Cerebellar cortex (tissue), 1 donor: ENCODE measurements around the gene RASD2.
"Not testable (repeated sequence)": the region's sequence is repeated elsewhere in the genome, so short reads cannot be mapped to it uniquely, and the experiment has no call there.

Source experiments
- DNase-seq: peaks from one replicate; pipeline ENCODE4 v3.0.0-alpha.2; 2015; ENCODE audit warnings: low spot score

Gene RASD2, protein sequence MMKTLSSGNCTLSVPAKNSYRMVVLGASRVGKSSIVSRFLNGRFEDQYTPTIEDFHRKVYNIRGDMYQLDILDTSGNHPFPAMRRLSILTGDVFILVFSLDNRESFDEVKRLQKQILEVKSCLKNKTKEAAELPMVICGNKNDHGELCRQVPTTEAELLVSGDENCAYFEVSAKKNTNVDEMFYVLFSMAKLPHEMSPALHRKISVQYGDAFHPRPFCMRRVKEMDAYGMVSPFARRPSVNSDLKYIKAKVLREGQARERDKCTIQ

DNA sequence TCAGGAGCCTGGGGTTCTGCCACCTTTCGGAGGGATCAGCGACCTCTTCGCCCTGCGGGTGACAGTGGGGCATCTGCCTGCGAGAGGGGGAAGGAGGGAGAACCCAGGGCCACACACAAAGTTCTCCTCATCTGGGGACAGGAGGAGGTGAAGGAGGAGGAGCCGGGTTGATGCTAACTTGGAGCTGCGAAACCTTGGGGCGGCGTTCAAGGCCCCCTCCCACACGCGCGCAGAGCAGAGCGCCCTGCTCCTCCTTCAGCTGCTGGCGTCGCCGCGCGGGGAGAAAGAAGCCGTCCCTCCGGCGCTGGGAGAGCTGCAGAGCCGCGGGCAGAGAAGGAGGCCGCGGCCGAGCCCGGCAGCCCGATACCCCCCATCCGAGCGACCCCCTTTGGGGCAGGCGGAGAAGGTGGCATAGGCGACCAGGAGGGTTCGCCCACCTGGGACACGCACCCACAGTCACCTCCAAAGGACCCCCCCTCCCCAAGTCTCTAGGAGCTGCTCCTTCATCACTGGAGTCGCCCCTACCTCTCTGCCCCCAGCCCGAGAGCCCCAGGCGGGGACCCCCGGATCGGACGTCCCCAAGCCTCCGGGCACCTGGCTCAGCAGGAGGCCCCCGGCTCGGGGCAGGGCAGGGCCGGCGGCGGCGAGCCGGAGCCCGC is at the start of gene RASD2:
Gene RASD2, plus strand, starts transcription at position 237 of the 659 bp plus-strand sequence. CDS start 5,979 bp downstream, outside the sequence.
- no peak for DNase-seq

DNA sequence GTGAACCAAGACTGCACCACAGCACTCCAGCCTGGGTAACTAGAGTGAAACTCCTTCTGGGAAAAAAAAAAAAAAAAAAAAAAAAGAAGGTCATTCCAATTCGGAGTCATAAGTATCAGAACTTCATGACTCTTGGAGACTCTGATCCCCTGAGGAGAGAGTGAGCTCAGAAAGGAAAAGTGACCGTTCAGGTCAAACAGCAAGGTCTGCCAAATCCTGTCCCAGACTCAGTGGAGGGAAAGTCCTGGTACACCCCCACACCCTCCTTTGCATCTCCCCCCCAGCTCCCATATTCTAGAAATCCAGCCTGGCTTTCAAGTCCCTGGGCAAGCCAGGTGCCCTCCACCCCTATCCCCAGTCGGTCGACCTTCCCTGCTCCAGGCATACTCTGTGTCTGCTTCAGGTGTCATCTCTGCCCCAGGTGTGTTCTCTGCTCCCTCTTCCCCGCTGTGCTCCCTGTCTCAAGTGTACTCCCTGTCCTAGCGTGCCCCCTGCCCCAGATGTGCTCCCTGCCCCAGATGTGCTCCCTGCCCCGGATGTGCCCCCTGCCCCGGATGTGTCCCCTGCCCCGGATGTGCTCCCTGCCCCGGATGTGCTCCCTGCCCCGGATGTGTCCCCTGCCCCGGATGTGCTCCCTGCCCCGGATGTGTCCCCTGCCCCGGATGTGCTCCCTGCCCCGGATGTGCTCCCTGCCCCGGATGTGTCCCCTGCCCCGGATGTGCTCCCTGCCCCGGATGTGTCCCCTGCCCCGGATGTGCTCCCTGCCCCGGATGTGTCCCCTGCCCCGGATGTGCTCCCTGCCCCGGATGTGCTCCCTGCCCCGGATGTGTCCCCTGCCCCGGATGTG is 49.3 kb upstream of the RASD2 start:
- not testable (repeated sequence) for DNase-seq

DNA sequence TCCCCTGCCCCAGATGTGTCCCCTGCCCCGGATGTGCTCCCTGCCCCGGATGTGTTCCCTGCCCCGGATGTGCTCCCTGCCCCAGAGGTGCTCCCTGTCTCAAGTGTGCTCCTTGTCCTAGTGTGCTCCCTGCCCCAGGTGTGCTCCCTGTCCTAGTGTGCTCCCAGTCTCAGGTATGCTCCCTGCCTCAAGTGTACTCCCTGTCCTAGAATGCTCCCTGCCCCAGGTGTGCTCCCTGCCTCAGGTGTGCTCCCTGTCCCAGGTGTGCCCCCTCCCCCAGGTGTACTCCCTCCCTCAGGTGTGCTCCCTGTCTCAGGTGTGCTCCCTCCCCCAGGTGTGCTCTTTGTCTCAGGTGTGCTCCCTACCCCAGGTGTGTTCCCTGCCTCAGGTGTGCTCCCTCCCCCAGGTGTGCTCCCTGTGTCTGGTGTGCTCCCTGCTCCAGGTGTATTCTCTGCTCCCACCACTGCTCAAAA is 48.7 kb upstream of the RASD2 start:
- no peak for DNase-seq

DNA sequence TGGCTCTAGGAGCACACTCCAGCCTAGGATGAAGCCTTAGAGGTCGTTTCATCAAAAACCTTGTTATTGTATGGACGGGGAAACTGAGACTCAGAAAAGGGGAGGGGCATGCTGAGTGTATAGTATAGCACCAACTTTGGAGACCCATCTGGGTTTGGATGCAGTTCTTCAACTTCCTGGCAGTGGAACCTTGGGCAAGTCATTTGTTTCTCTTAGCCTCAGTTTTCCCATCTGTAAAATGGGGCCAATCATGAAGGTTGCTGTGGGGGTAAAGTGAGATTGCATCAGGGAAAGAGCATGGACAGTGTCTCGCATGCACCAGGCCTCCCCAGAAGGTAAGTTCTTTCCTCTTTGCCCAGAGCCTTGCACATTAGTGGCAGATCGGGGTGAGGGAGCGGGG is 47.6 kb upstream of the RASD2 start:
- no peak for DNase-seq

DNA sequence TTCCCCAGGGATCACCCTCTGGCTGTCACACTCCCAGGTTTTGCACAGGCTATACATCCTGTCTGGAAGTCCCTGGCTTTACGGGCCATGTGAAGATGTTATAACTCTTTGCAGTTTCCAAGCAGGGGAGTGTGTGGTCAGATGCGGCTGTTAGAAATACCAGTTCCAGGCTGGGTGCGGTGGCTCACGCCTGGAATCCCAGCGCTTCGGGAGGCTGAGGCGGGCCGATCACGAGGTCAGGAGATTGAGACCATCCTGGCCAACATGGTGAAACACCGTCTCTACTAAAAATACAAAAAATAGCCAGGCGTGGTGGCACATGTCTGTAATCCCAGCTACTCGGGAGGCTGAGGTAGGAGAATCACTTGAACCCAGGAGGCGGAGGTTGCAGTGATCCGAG is 44.9 kb upstream of the RASD2 start:
- DNase-seq: not testable (repeated sequence)

DNA sequence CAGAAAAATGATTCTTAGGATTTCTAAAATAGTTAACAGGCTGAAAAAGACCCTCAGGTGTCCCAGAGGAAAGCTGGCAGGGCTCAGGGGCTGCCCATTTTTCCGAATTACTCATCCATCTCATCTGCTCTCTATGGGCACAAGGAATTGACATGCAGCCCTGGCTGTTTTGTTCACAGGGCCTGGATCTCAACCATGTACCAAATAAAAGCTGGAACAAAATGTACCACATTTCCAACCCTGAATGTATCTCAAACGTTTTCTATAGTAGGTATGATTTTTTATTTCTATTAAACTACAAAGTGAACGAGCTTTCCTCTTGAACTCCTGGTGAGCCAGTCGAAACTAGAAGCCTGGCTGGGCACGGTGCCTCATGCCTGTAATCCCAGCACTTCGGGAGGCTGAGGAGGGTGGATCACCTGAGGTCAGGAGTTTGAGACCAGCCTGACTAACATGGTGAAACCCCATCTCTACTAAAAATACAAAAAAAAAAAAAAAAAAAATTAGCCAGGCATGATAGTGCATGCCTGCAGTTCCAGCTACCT is 43.8 kb upstream of the RASD2 start:
- no peak for DNase-seq

DNA sequence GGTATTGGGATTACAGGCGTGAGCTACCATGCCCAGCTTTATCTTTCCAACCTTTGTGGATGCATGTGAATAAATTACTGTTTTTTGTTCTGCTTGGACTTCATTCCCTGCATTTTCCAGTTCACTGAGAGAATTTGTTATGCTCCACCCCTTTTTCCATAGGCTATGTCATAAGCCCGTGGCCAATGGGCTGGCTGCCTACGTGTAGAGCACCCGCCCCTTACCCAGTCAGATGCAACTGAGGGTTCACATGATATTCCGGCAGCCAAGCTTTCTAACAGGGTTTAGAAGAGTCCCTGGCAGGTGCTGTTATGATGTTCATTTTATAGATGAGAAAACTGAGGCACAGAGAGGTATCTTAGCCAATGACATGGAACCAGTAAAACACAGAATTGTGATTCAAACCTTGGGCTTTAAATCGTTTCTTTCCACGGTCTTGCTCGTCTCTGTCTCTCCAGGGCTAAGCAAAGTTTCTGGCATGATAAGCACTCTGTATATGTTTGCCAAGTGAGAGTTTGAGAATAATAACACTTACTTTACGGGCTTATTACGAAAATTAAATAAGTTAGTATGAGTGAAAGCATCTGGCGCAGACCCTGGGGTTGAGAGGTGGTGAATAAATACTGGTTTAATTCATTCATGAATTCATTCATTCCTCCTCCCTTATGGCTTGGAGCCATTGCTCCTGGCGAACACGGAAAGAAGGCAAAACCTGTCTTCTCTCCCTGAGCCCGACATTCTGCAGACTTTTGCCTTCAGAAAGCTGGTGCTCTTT is 42.4 kb upstream of the RASD2 start:
- DNase-seq: no peak

DNA sequence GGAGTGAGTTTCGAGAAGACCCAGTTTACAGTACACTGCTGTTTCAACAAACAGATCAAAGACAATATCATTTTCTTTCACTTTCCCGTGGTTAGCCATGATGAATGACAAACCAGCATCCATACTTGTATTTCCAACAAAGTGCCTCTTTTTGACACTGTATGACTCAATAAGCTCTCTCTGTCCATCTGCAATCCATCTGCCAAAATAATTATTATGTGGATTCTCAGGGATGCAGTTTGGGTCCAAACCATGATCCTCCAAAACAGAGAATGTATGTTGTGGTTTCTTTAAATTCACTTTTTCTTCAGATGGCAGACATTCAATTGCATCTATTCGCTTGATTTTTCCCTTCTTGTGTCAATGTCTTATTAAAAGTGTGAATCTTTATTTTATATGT is 37.8 kb upstream of the RASD2 start:
- DNase-seq: no peak

DNA sequence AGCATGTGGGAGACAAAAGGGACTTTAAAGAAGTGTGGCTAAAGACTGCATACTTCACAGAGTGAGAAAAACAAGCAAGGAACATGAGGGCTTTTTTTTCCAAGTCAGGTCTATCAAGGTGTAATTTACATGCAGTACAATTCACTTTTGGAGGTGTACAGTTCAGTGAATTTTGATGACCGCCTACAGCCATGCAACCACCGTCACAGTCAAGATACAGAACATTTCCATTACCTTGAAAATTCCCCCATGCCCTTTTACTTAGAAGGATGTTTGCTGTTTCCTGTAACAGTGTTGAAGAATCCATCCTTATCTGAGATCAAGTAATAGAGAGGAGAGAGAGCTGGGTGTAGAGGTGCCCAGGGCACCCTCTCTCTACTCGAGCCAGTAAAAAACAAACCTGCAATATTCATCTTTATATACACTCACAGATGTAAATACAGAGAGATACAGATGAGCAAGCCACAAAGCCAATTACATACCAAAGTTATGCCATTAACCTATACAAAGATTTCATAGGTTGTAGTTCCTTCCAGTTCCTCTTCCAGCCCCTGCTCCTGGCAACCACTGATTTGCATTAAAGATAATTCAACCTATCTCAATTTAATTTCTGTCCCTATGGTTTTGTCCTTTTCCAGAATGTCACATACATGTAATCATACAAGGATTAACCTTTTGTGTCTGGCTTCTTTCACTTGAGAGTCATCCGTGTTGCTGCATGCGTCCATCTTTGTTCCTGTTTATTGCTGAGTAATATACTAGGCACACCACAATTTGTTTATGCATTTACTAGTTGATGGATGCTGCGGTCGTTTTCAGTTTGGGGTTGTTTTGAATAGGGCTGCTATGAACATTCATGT is 35.0 kb upstream of the RASD2 start:
- DNase-seq: no peak

DNA sequence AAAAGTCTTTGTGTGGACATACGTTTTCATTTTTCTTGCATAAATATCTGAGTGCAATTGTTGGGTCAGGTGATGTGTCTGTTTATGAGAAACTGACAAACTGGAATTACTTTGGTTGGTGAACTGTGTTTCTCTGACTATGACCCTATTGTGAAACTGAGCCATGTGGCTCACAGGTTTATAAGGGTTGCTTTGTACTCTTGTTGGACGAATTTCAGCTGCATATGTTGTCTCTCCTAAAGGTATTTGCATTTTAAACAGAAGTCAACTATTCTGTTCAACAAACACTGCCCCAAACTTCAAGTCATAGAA is 34.4 kb upstream of the RASD2 start:
- DNase-seq: no peak

DNA sequence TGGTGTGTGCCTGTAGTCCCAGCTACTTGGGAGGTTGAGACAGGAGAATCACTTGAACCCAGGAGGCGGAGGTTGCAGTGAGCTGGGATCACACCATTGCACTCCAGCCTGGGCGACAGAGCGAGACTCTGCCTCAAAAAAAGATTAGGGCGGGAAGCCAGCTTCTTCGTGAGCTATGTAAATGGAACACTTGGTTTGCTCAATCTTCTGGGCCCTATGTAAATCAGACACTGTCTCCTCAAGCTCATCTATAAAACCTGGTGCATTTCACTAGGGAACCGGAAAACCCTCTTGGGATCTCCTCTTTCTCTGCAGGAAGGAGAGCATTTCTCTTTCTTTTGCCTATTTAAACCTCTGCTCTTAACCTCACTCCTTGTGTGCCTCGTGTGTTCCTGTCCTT is 32.8 kb upstream of the RASD2 start:
- not testable (repeated sequence) for DNase-seq

DNA sequence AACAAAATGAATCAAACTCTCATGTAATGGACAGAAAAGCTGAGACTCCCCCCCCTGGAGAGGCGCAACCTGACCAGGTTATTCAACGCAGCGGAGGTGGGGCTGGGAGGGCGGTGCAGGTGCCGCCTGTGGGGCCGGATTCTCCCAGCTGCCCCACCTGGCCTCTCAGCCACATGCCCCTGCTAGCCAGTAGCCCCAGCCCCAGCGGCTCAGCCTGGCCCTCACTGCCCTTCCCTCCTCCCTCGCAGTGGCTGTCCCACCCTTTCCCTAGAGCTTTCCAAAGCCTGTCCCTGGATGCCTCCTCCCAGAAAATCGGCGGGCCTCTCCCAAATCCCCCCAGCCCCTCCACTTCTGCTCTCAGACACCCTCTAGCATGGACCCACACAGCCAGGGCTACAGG is 31.2 kb upstream of the RASD2 start:
- no peak for DNase-seq

DNA sequence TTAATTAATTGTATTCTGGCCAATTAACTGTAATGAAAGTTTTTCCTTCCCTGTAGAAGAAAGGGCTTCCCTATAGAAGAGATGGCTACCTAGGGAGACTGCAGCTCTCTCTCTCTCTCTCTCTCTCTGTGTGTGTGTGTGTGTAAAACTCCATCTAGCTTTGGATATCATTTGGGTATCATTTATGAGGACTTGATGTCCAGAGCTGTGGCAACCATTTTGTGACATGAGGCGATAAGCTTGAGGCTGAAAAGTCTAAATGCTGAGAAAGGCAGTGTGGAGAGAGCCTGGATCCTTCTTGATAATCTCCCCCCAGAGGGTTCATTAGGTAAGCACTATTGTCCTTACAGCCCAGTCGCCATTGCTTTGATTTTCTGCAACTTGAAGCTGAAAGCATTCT is 30.7 kb upstream of the RASD2 start:
- no peak for DNase-seq

DNA sequence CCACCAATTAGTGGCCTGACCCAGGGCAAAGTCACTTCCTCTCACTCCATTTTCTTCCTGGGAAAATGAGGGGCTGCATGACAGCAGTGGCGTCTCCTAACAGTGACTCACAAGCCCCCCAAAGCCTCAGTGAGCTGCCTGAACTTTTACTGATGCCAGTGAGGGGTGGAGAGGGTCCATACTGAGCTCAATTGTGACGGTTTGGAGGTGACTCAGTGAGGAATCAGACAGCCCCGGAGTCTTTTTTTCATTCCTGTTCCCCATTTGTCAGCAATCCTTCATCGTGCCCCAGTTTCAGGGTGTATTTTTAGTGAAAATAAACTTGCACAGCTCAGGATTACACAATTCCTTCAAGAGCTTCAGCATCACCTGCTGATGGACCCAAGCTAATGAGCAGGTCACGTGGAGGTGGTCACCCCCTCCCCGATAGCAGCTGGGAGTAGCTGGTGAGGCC is 30.1 kb upstream of the RASD2 start:
- DNase-seq: no peak

DNA sequence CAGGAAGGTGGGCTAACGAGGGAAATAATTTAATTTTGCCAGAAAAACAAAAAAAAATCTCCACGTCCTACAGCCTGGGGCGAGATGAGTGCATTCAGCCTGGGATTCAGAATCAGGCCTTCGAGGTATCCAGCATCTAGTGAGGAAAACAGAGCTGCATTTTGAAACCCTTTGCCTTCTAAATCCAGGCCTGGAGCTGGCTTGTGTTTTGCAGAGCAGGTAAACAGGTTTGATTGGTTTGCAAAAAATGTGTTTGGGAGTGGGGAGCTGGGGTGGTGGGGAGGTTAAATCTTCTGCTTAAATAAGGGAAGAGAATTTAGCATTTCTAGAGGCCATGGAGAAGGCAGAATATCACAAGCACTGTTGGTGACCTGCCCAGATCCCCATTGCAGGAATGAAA is 29.7 kb upstream of the RASD2 start:
- DNase-seq: no peak

DNA sequence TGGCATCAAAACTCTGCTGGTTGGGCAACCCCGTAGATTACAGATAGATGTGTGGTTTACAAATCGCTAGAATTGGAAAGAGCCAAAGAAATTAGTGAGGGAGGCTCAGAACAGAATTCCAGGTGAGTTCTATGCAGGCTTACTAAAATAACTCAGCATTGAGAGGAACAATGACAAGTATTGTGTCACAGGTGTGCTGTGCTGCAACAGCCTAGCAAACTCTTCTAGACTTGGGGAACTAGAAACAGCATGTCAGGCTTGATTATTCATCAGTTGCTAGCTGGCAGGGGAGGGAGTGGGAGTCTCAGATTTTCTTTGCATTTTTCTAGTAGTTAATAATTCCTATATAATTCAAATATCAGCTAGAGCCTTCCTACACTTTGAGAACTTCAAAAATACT is 26.3 kb upstream of the RASD2 start:
- DNase-seq: no peak

DNA sequence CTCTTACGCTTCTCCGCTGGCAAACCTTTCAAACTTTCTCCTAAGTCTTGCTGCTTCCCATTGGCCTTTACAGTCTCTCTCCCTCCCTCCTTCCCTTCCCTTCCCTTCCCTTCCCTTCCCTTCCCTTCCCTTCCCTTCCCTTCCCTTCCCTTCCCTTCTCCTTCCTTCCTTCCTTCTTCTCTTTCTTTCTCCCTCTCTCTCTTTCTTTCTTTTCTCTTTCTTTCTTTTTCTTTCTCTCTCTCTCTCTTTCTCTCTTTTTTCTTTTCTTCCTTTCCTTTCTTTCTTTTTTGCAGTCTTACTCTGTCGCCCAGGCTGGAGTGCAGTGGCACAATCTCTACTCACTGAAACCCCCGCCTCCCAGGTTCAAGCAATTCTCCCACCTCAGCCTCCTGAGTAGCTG is 24.7 kb upstream of the RASD2 start:
- DNase-seq: not testable (repeated sequence)

DNA sequence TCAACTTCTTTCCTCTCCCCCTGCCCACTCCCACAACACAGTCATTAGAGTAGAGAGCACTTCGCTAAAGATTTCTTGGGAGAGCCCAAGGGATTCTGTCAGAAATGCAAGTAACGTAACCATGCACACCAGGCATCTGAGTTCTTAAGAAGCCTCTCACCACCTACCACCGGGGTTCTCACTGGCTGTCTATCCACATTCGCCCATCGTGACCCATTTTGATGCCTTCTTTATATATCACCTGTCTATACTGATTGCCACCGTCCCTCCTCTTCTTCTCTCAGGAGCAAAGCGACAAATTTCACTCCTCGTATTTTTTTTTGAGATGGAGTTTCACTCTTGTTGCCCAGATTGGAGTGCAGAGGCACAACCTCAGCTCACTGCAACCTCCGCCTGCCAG is 23.9 kb upstream of the RASD2 start:
- DNase-seq: no peak

DNA sequence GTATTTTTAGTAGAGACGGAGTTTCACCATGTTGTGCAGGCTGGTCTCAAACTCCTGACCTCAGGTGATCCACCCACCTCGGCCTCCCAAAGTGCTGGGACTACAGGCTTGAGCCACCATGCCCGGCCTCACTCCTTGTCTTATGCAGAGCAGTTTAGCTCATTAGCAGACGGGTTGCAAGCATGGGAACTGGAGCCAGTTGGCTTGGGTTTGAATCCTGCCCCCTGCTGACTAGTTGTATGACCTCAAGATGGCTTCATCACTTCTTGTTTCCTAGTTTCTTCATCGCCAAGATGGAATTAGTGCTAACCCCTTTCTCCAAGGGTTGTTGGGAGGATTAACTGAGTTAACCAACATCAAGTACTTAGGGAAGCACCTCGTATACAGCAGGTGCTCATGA is 23.4 kb upstream of the RASD2 start:
- DNase-seq: no peak

DNA sequence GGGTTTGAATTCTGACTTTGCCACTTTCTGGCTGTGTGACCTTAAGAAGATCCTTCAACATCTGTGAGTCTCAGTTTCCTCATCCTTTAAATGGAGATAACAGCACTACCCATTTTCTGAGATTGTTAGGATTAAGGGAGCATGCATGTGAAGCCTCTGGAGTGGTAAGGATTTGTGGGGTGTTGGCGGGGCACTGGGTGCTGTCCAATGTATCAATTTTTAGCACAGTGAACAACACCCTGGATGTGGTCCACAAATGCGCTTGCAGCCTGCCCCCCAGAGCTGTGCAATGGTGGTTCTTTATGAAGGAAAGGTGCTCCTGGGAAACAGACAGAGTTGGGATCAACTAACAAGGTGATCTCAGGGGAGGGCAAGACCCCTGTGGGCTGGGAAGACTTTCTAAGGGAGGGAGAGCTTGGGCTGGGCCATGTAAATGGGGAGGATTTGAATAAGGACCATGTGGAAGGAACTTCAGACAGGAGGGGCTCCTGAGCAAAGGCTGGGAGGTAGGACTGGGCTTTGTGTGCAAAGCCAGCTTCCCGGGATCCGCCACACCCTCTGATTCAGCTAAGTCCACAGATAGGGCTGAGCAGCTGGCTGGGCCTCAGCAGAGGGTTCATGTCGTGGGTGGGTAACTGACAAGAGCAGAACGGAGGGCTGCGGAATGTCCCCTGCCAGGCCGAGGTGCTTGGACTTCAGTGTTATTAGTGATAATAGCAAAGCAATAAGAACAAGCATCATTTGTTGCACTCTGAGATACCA is 22.7 kb upstream of the RASD2 start:
- no peak for DNase-seq
